Measurements from ENCODE around the gene ERC1. TPM values are rescaled to one million over a fixed set of nuclear protein-coding genes. Genes with fewer than 3 reads are reported as not detected.

The ERC1 gene
- total RNA-seq, 2 experiments from 2014 or later: 24.7 to 31.9 TPM

DNA sequence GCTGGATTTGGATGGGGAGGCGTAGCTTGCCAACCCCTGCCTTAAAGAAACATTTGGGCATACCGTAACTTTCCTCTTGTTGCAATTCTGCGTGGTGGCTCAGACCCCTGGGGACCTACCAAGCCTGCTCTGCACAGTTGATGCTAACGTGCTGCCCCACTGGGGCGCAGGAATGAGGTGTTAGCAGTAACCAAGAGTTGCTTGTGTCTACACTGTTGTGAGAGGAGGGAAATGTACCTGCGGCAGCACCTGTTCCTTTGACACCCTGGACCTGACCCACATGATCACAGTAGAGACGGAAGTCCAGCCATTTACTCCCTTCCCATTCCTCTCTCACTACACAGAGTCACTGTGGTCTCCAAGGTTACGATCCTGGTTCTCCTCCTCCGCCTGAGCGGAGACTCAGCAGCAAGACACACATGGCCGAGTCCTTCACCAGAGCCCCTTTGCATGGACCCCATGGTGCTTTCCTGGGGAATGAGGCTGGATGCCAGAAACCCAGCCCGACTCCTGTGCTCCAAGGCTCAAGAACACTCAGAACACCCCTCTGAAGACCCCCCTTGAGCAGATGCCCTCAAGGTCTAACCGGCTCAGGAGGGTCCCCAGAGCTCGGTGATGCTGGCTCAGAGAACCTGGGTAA, 518.5 kb downstream of the ERC1 start:
- DNase-seq (no peak), ATAC-seq (no peak)
- peaks cover 10% of the 10 kb centered on the region for H3K4me1 Mint-ChIP-seq
- intact Hi-C loops (cut with DNase I, micrococcal nuclease): no loop called here
- peaks cover 11% of the 10 kb centered on the region for H3K27me3 Mint-ChIP-seq
- no peaks in the 10 kb centered on the region for H3K9me3 Mint-ChIP-seq (ENCODE audit: low read depth)
- CTCF ChIA-PET: no interaction called here
- no peak overlapping the region for H3K27ac Mint-ChIP-seq
- H3K36me3 Mint-ChIP-seq (ENCODE audit: low read depth): no peaks in the 10 kb centered on the region
- POLR2A ChIA-PET: interaction anchor here (0.6 kb wide), 1 partner anchor 188 kb away, joined by 3 read pairs; no protein-coding TSS in a partner anchor
- no peak overlapping the region for H3K4me3 Mint-ChIP-seq

DNA sequence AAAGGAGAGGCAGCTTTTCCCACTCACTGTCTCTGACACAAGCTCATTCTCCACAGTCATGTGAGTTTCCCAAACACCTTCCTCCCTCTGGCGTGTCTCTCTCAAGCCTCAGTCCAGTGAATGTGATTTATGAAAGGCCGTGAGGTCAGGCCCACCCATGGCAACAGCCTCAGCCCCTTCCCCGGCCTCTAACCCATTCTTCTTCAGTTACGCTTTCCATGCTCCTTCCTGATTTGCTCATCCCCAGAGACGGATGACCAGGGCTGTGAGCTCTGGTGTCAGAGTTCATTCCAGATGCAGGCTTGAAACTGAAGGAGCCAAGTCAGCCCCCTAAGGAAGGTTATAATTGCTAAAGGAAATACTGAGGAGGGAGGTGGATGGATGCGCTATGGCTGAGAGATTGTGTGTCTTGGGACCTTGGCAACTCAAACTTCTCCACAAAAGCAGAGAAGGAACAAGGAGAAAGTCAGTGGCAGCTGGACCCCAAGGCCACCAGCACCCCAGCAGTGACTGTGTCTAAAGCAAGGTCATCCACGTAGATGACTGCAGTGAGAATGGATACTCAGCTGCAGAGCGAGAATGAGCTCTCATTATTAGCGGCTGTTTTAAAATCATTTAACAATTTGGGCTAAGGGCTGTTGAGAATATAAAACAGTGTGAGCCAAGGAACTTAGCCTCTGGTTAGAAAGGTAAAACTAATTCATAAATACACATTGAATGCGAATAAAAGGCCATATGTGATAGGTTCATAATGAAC, 519.2 kb downstream of the ERC1 start:
- Mint-ChIP-seq H3K9me3 (ENCODE audit: low read depth) (no peaks in the 10 kb centered on the region), H3K27ac (no peak overlapping the region), H3K27me3 (peaks cover 6% of the 10 kb centered on the region), H3K4me3 (no peak overlapping the region), H3K4me1 (peaks cover 4% of the 10 kb centered on the region), H3K36me3 (ENCODE audit: low read depth) (no peaks in the 10 kb centered on the region)
- CTCF ChIA-PET: no interaction called here
- POLR2A ChIA-PET: interaction anchor here (0.6 kb wide), 1 partner anchor 189 kb away, joined by 3 read pairs; no protein-coding TSS in a partner anchor
- DNase-seq (no peak), ATAC-seq (no peak)
- intact Hi-C loops (cut with DNase I, micrococcal nuclease): no loop called here

- intact Hi-C loops (cut with DNase I, micrococcal nuclease): no loop called here
- CTCF ChIA-PET: no interaction called here
- ATAC-seq (no peak), DNase-seq (no peak)
- Mint-ChIP-seq H3K36me3 (ENCODE audit: low read depth) (no peaks in the 10 kb centered on the region), H3K9me3 (ENCODE audit: low read depth) (peaks cover 5% of the 10 kb centered on the region), H3K4me1 (peaks cover 2% of the 10 kb centered on the region), H3K27me3 (peaks cover 11% of the 10 kb centered on the region), H3K4me3 (no peak overlapping the region), H3K27ac (no peak overlapping the region)
- POLR2A ChIA-PET: no interaction called here
These were observed 524.0 kb downstream of the ERC1 start for GRCh38 chr12:1515010-1515409.

- peaks cover 2% of the 10 kb centered on the region for H3K4me1 Mint-ChIP-seq
- intact Hi-C loops (cut with DNase I, micrococcal nuclease): no loop called here
- no peaks in the 10 kb centered on the region for H3K36me3 Mint-ChIP-seq (ENCODE audit: low read depth)
- ChIA-PET POLR2A (no interaction called here), CTCF (no interaction called here)
- peaks cover 11% of the 10 kb centered on the region for H3K27me3 Mint-ChIP-seq
- DNase-seq (no peak), ATAC-seq (no peak)
- peaks cover 5% of the 10 kb centered on the region for H3K9me3 Mint-ChIP-seq (ENCODE audit: low read depth)
- no peak overlapping the region for H3K27ac Mint-ChIP-seq
- H3K4me3 Mint-ChIP-seq: no peak overlapping the region
These were observed 524.4 kb downstream of the ERC1 start for GRCh38 chr12:1515428-1515827.

DNA sequence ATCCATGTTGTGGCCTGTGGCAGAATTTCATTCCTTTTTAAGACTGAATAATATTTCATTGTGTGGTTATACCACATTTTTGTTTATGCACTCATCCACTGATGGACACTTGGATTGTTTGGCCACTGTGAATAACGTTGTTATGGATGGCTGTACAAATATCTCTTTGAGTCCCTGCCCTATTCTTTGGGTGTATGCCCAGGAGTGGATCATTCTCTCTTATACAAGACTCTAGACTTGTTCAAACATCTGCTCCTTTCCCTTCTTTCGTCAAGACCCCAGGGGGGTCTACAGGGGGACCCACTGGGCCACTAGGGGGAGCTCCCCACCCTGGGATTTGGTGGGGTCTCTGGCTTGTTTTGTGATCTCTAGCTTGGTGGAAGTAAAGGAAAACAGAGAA, 526.0 kb downstream of the ERC1 start:
- ATAC-seq: no peak
- POLR2A ChIA-PET: no interaction called here
- H3K9me3 Mint-ChIP-seq (ENCODE audit: low read depth): peaks cover 5% of the 10 kb centered on the region
- peaks cover 12% of the 10 kb centered on the region for H3K27me3 Mint-ChIP-seq
- intact Hi-C loops (cut with DNase I, micrococcal nuclease): no loop called here
- H3K4me1 Mint-ChIP-seq: peaks cover 2% of the 10 kb centered on the region
- H3K4me3 Mint-ChIP-seq: no peak overlapping the region
- CTCF ChIA-PET: interaction anchor here (0.8 to 1.6 kb wide), 2 partner anchors 11 to 66 kb away, joined by 3 to 7 read pairs; no protein-coding TSS in a partner anchor
- H3K27ac Mint-ChIP-seq: no peak overlapping the region
- no peak for DNase-seq
- H3K36me3 Mint-ChIP-seq (ENCODE audit: low read depth): no peaks in the 10 kb centered on the region

DNA sequence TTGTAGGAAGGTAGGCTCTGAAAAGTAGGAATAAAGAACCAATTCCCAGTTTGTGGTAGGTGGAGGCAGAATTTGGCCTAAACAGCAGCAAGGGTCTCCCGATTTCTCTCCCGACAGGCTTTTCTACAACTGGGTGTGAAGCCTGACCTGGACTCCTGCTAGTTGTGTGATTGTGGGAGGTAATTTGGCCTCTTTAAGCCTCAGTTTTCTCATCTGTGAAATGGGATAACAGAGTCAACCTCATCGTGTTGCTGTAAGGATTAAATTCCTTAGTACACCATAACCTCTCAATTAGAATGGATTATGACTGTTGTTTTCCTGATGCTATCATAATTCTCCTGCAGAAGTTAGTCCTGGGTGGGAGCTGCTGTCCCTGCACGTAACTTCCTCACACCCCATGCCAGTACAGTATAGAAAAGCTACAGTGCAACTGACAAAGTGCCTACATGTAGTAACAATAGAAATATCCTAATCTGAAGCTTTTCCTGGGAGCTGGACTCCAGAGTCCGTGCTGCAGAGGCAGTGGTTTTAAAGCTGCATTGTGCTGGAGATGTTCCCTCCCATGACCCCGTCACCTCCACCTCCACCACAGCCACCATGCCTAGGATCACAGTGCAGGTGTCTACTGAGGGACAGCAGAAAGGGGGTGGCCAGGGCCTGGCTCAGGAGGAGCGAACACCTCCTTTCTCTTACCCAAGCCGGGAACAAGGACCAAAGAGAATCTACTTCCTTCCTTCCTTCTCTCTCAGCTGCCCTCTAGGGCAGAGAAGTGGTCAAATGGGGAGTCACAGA, 526.9 kb downstream of the ERC1 start:
- intact Hi-C loops (cut with DNase I, micrococcal nuclease): no loop called here
- no peaks in the 10 kb centered on the region for H3K4me1 Mint-ChIP-seq
- no peak overlapping the region for H3K4me3 Mint-ChIP-seq
- ATAC-seq (no peak), DNase-seq (no peak)
- H3K9me3 Mint-ChIP-seq (ENCODE audit: low read depth): peaks cover 5% of the 10 kb centered on the region
- H3K27me3 Mint-ChIP-seq: peaks cover 12% of the 10 kb centered on the region
- POLR2A ChIA-PET: no interaction called here
- H3K27ac Mint-ChIP-seq: no peak overlapping the region
- CTCF ChIA-PET: interaction anchor here (0.8 to 1.6 kb wide), 2 partner anchors 10 to 65 kb away, joined by 3 to 7 read pairs; no protein-coding TSS in a partner anchor
- no peaks in the 10 kb centered on the region for H3K36me3 Mint-ChIP-seq (ENCODE audit: low read depth)

GRCh38 chr12:1518591-1519516, 527.8 kb downstream of the ERC1 start:
- Mint-ChIP-seq H3K27ac (no peak overlapping the region), H3K4me3 (no peak overlapping the region), H3K4me1 (no peaks in the 10 kb centered on the region), H3K9me3 (ENCODE audit: low read depth) (peaks cover 5% of the 10 kb centered on the region), H3K36me3 (ENCODE audit: low read depth) (no peaks in the 10 kb centered on the region), H3K27me3 (peaks cover 16% of the 10 kb centered on the region)
- ChIA-PET POLR2A (no interaction called here), CTCF (interaction anchor here (1.3 to 1.6 kb wide), 2 partner anchors 64 to 401 kb away, joined by 3 to 7 read pairs; no protein-coding TSS in a partner anchor)
- DNase-seq (no peak), ATAC-seq (no peak)
- intact Hi-C loops (cut with DNase I, micrococcal nuclease): no loop called here

DNA sequence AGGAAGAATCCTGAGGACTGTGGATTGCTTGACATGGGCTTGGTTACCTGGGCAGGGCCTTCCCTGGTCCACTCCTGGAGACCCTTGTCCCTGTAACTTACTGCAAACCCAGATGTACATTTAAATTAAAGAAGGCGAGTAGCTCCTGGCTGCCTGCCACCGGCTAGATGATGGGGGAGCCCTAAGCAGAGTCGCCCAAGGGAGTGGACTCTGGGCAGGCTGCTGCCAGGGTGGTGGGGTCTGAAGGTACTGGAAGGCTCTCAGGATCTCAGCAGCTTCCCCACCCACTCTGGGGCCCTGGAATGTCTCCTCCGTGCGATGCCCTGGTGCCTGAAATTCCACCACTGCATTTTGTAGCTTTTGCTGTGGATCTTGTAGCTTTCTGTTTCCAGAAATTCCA, 528.6 kb downstream of the ERC1 start:
- intact Hi-C loops (cut with DNase I, micrococcal nuclease): no loop called here
- no peak overlapping the region for H3K4me3 Mint-ChIP-seq
- no peaks in the 10 kb centered on the region for H3K4me1 Mint-ChIP-seq
- no peak overlapping the region for H3K27ac Mint-ChIP-seq
- H3K27me3 Mint-ChIP-seq: peaks cover 19% of the 10 kb centered on the region
- H3K36me3 Mint-ChIP-seq (ENCODE audit: low read depth): no peaks in the 10 kb centered on the region
- H3K9me3 Mint-ChIP-seq (ENCODE audit: low read depth): peaks cover 5% of the 10 kb centered on the region
- ChIA-PET CTCF (interaction anchor here (1.3 kb wide), 1 partner anchor 402 kb away, joined by 3 read pairs; no protein-coding TSS in a partner anchor), POLR2A (no interaction called here)
- no peak for ATAC-seq
- no peak for DNase-seq

DNA sequence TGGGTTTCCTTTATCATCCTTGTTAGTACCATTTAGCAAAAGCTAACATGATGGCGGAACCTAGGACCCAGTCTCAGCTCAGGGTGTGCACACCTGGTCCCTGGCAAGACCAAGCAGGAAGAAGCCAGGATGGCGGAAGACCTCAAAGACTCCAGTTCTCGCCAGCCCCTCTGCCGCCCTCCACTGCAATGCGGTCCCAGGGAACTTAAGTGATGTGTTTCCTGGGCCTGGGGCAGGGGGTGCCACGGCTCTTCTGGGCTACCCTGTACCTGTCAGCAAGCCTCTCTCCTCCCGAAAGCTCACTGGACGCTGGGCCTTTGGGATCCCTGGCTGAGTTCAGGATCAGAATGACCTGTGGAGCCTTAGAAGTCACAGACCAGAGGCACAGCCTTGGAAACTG, 532.0 kb downstream of the ERC1 start:
- no peak overlapping the region for H3K27ac Mint-ChIP-seq
- intact Hi-C loops (cut with DNase I, micrococcal nuclease): no loop called here
- ATAC-seq (no peak), DNase-seq (no peak)
- H3K4me3 Mint-ChIP-seq: no peak overlapping the region
- peaks cover 35% of the 10 kb centered on the region for H3K27me3 Mint-ChIP-seq
- H3K4me1 Mint-ChIP-seq: no peaks in the 10 kb centered on the region
- ChIA-PET CTCF (interaction anchor here (0.6 to 1.6 kb wide), 3 partner anchors 25 to 70 kb away, joined by 3 read pairs; no protein-coding TSS in a partner anchor), POLR2A (no interaction called here)
- no peaks in the 10 kb centered on the region for H3K36me3 Mint-ChIP-seq (ENCODE audit: low read depth)
- no peaks in the 10 kb centered on the region for H3K9me3 Mint-ChIP-seq (ENCODE audit: low read depth)

- Mint-ChIP-seq H3K4me1 (no peaks in the 10 kb centered on the region), H3K4me3 (no peak overlapping the region), H3K27ac (no peak overlapping the region), H3K27me3 (peaks cover 38% of the 10 kb centered on the region), H3K36me3 (ENCODE audit: low read depth) (no peaks in the 10 kb centered on the region), H3K9me3 (ENCODE audit: low read depth) (no peaks in the 10 kb centered on the region)
- DNase-seq (no peak), ATAC-seq (no peak)
- ChIA-PET POLR2A (no interaction called here), CTCF (interaction anchor here (0.6 kb wide), 1 partner anchor 26 kb away, joined by 3 read pairs; no protein-coding TSS in a partner anchor)
- intact Hi-C loops (cut with DNase I, micrococcal nuclease): no loop called here
These were observed 532.6 kb downstream of the ERC1 start for GRCh38 chr12:1523558-1524050.
